G401.6 (cell line): Measurements from ENCODE around the gene BMF.
"Not testable (repeated sequence)": the region's sequence is repeated elsewhere in the genome, so short reads cannot be mapped to it uniquely, and the experiment has no call there.

ENCODE experiments used
- FAIRE-seq: peaks from 2 replicates; lab custom pipeline; 2012; peaks lifted over from hg19 to GRCh38; lab: Jason Lieb, UNC

Gene BMF

GRCh38 chr15:40108855-40109735, at the start of gene BMF:
BMF (minus strand) TSS chr15:40108879; CDS start chr15:40106086, 2,793 bp downstream.
- peak; percentile 96 for FAIRE-seq

- no peak for FAIRE-seq
Measured at GRCh38 chr15:40157778-40158447, 49.2 kb upstream of the BMF start.

- FAIRE-seq: no peak
Measured at GRCh38 chr15:40155270-40155910, 46.7 kb upstream of the BMF start.

GRCh38 chr15:40154821-40155220, 46.1 kb upstream of the BMF start:
- FAIRE-seq: not testable (repeated sequence)

- no peak for FAIRE-seq
Measured at GRCh38 chr15:40151991-40152390, 43.3 kb upstream of the BMF start.

- FAIRE-seq: no peak
Measured at GRCh38 chr15:40151499-40151898, 42.8 kb upstream of the BMF start.

GRCh38 chr15:40150163-40150925, 41.7 kb upstream of the BMF start:
- FAIRE-seq: no peak

GRCh38 chr15:40149339-40149738, 40.7 kb upstream of the BMF start:
- FAIRE-seq: no peak

GRCh38 chr15:40146037-40146436, 37.4 kb upstream of the BMF start:
- FAIRE-seq: no peak

GRCh38 chr15:40142428-40142827, 33.7 kb upstream of the BMF start:
- FAIRE-seq: no peak

- not testable (repeated sequence) for FAIRE-seq
Measured at GRCh38 chr15:40138201-40138570, 29.5 kb upstream of the BMF start.

GRCh38 chr15:40137303-40138200, 28.9 kb upstream of the BMF start:
- FAIRE-seq: no peak

- no peak for FAIRE-seq
Measured at GRCh38 chr15:40136470-40137302, 28.0 kb upstream of the BMF start.

GRCh38 chr15:40135846-40136450, 27.3 kb upstream of the BMF start:
- not testable (repeated sequence) for FAIRE-seq

- FAIRE-seq: no peak
Measured at GRCh38 chr15:40134885-40135284, 26.2 kb upstream of the BMF start.

GRCh38 chr15:40133544-40133943, 24.9 kb upstream of the BMF start:
- no peak for FAIRE-seq

GRCh38 chr15:40130799-40131502, 22.3 kb upstream of the BMF start:
- no peak for FAIRE-seq

- FAIRE-seq: no peak
Measured at GRCh38 chr15:40130118-40130517, 21.4 kb upstream of the BMF start.
